Endometrial microvascular endothelial cells (primary cell): ENCODE results near the gene ACER2. TPM values are rescaled to one million over a fixed set of nuclear protein-coding genes. Genes with fewer than 3 reads are reported as not detected.
"Not testable (repeated sequence)": the region's sequence is repeated elsewhere in the genome, so short reads cannot be mapped to it uniquely, and the experiment has no call there.

Experiments
- in situ Hi-C: cut with HindIII; loops from 2 replicates; pipeline ENCODE4 v1.10.0; 2017; ENCODE audit warnings: low sequenced_read_pairs, low pct_unique_long_range_greater_than_20kb; ENCODE audit errors: inconsistent ontology term
- total RNA-seq: library from RNA; depleted of rRNA; stranded (reverse); fragments of >200 nt; gene quantifications from one replicate; pipeline ENCODE4 v1.2.3, GENCODE V29; 2015; ENCODE audit errors: inconsistent ontology term

The ACER2 gene
- total RNA-seq, 1 donor from 2014 or later, result 7.0 TPM

- in situ Hi-C loops, result no loop called here
Observed at GRCh38 chr9:19404283-19405075, 4.3 kb upstream of the ACER2 start.

- in situ Hi-C loops, result no loop called here
Observed at GRCh38 chr9:19405771-19406170, 3.0 kb upstream of the ACER2 start.

GRCh38 chr9:19408316-19408692 lies 505 bp upstream of the ACER2 start:
- in situ Hi-C loops, result no loop called here

- in situ Hi-C loops, result no loop called here
Observed at GRCh38 chr9:19409401-19410194, 789 bp downstream of the ACER2 start.

- in situ Hi-C loops, result no loop called here
Observed at GRCh38 chr9:19410195-19410503, 1.3 kb downstream of the ACER2 start.

- in situ Hi-C loops, result no loop called here
Observed at GRCh38 chr9:19410594-19410993, 1.8 kb downstream of the ACER2 start.

GRCh38 chr9:19411316-19411715 lies 2.5 kb downstream of the ACER2 start:
- in situ Hi-C loops, result no loop called here

GRCh38 chr9:19413456-19413855 lies 4.6 kb downstream of the ACER2 start:
- in situ Hi-C loops, result not testable (repeated sequence)

- in situ Hi-C loops, result no loop called here
Observed at GRCh38 chr9:19416143-19416542, 7.3 kb downstream of the ACER2 start.

GRCh38 chr9:19420877-19421276 lies 12.1 kb downstream of the ACER2 start:
- in situ Hi-C loops, result no loop called here

- in situ Hi-C loops, result no loop called here
Observed at GRCh38 chr9:19423163-19423562, 14.4 kb downstream of the ACER2 start.

- in situ Hi-C loops, result no loop called here
Observed at GRCh38 chr9:19424176-19424779, 15.5 kb downstream of the ACER2 start.

- in situ Hi-C loops, result no loop called here
Observed at GRCh38 chr9:19429595-19429994, 20.8 kb downstream of the ACER2 start.

- in situ Hi-C loops, result no loop called here
Observed at GRCh38 chr9:19430201-19430760, 21.5 kb downstream of the ACER2 start.

- in situ Hi-C loops, result no loop called here
Observed at GRCh38 chr9:19431361-19432171, 22.8 kb downstream of the ACER2 start.

- in situ Hi-C loops, result no loop called here
Observed at GRCh38 chr9:19432473-19432872, 23.7 kb downstream of the ACER2 start.

GRCh38 chr9:19433729-19434128 lies 24.9 kb downstream of the ACER2 start:
- in situ Hi-C loops, result not testable (repeated sequence)

- in situ Hi-C loops, result no loop called here
Observed at GRCh38 chr9:19440376-19440775, 31.6 kb downstream of the ACER2 start.
